Stimulated activated CD4-positive, alpha-beta T cell treated with anti-CD3 and anti-CD28 coated beads, Interleukin-4, amount 100 ng/mL, for 4 hours (primary cell): Measurements from ENCODE around the gene CLSTN1.
"Not testable (repeated sequence)": the region's sequence is repeated elsewhere in the genome, so short reads cannot be mapped to it uniquely, and the experiment has no call there.

Experiments
- DNase-seq, 2 experiments: peaks; one replicate each; pipeline ENCODE4 v3.0.0-alpha.2; 2020

The CLSTN1 gene

GRCh38 chr1:9760824-9761223 lies 62.9 kb downstream of the CLSTN1 start:
- DNase-seq, result no peak

GRCh38 chr1:9759939-9760338 lies 63.8 kb downstream of the CLSTN1 start:
- no peak for DNase-seq

- DNase-seq, result no peak
Observed at GRCh38 chr1:9758559-9759121, 65.1 kb downstream of the CLSTN1 start.

GRCh38 chr1:9755441-9755995 lies 68.2 kb downstream of the CLSTN1 start:
- no peak for DNase-seq

DNA sequence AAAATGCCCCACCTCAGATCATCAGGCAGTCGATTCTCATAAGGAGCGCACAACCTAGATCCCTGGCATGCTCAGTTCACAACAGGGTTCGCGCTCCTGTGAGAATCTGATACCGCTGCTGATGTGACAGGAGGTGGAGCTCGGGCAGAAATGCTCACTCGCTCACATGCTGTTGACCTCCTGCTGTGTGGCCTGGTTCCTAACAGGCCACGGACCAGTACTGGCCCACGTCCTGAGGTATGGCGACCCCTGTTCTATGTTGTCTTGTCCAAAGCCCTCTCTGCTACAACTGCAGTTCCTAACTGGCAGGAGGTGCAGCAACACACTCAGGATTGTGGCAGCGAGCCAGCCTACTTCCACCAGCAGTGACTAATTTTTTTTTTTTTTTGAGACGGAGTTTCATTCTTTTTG lies 70.6 kb downstream of the CLSTN1 start:
- no peak for DNase-seq

- DNase-seq, result no peak
Observed at GRCh38 chr1:9751971-9752370, 71.8 kb downstream of the CLSTN1 start.

DNA sequence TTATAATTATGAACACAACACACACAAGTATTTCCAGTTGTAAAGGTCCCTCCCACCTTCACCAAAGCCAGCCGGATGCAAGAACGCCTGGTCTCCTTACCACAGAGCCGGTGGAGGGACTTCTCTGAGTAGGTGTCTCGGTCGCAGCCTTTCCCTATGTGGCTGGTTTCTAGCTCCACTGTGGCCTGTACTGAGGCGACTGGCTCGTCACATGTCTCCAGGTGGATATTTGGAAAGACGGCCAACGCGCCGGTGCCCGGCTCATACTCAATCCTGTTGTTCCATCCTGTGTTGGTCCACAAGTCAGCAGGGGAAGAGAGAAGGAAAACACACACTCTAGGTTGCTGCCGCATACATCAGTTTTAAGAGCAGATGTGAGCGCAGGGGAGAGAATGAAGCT lies 74.4 kb downstream of the CLSTN1 start:
- DNase-seq, result no peak

DNA sequence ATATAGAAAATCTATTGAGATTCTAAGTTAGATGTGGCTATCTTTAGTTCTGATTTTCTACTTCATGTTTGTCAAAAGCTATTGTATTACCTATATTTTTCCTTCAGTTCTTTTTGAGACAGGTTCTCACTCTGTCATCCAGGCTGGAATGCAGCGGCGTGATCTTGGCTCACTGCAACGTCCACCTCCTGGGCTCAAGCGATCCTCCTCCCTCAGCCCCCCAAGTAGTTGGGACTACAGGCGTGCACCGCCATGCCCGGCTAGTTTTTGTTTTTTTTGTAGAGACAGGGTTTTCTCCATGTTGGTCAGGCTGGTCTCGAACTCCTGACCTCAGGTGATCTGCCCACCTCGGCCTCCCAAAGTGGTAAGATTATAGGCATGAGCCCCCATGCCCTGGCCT lies 75.4 kb downstream of the CLSTN1 start:
- not testable (repeated sequence) for DNase-seq

DNA sequence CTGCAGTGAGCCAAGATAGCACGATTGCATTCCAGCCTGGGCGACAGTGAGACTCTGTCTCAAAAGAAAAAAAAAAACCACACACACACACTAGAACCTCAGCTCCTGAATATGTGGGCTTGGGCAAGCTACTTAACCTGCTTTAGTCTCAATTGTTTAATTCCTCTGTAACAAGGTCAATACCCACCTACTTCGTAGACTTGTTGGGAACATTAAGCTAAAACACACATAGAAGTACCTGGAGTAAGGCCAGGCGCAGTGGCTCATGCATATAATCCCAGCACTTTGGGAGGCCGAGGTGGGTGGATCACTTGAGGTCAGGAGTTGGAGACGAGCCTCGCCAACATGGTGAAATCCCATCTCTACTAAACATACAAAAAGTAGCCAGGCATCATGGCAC lies 77.1 kb downstream of the CLSTN1 start:
- DNase-seq, result no peak

- no peak for DNase-seq
Observed at GRCh38 chr1:9746211-9746610, 77.6 kb downstream of the CLSTN1 start.

GRCh38 chr1:9744106-9744799 lies 79.5 kb downstream of the CLSTN1 start:
- no peak for DNase-seq

DNA sequence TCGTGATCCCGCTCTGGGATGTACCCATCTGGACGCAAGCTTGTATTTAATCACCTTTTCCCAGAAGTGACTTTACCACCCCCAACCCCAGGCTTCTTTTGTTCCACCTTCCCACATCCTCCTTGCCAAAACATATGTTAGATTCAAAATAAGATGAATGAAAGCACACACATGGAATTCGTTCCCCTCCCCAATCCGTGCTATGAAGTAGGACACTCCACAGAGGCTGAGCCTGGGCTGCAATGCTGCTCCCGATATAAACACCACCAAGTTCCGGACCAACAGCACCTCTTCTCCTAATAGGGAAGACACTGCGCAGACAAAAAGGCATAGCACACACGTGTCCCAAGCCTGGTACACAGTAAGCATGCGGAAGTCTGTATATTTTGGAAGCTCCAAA lies 86.1 kb downstream of the CLSTN1 start:
- no peak for DNase-seq

DNA sequence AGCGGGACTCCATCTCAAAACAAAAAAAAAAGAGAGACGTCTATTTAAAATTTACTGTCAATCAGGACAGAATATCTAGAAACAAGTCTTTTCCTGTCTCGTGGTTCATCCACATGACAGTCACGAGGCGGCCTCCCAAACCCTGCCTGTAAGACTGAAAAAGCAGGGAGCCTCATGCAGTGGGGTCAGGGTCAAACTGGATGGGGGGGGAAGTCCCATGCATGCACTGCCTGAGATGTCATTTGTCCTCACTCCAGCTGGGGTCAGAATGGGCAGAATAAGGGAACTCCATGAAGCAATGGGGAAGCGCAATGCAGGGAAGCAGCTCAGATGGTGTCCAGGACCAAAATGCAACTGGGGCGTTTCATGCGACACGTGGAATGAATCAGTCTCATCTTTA lies 86.7 kb downstream of the CLSTN1 start:
- DNase-seq, result no peak

GRCh38 chr1:9736241-9736640 lies 87.5 kb downstream of the CLSTN1 start:
- no peak for DNase-seq

GRCh38 chr1:9735800-9736199 lies 88.0 kb downstream of the CLSTN1 start:
- no peak for DNase-seq

DNA sequence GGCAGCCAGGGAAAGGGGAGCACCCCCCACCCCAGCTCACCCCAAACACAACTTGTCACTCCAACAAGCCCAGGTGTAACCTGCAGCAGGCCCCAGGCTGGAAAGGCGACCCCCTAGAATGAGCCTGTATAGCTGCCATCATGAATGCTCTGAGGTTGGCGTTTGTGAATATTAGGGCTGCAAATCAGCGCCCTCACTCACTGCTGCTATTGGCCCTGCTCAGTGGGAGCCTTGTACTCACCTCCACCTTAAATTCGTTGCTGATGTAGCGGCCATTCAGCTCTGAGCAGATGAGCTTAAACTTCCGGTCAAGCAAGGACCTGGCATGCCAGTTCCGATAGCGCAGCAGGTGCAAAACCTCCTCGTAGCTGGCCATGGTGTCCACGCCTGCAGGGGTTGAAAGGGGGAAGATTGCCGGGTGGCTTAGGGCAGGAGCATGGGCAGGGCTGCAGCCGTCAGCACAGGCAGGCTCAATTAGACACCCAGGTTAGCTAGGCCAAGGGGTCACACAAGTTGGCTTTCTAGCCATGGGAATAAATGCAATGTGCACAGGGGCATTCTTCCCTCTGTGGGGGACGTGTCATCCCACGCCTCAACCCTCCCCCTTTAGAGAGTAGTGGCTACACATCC lies 90.5 kb downstream of the CLSTN1 start:
- DNase-seq, result no peak

DNA sequence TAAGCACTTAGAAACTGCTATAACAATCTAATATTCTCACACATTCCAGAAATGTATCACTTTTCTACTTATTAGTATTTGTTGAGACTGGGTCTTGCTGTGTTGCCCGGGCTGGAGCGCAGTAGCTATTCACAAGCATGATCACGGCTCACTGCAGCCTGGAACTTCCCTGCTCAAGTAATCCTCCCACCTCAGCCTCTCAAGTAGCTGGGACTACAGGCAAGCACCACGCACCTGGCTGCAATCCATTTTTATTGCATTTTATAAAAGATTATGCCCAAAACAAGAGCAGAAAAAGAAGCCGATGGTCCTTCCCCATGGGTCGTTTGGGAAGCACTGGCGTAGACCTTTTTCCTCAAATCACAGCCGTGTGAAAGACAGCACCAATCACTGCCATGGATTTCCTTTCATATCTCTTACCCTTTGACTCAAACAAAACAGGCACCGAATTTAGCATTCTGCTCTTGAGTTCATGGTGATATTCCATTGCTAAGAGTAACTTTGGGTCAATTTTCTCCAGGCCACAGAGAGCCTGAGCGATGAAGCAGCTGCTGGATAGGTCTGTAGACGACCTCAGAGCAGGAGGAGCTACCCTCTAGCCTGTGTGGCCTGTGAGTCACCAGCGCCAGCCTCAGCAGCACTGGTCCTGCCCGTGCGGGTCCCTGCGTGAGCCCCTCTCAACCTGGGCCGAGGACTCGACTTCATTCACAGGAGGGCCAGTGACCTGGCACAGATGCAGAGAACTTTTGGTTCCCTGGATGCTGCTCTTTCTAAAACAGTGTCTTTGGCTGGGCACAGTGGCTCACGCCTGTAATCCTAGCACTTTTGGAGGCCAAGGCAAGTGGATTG lies 91.4 kb downstream of the CLSTN1 start:
- no peak for DNase-seq

GRCh38 chr1:9731561-9731960 lies 92.2 kb downstream of the CLSTN1 start:
- DNase-seq, result no peak

GRCh38 chr1:9731051-9731537 lies 92.7 kb downstream of the CLSTN1 start:
- no peak for DNase-seq

GRCh38 chr1:9730096-9730901 lies 93.5 kb downstream of the CLSTN1 start:
- no peak for DNase-seq

DNA sequence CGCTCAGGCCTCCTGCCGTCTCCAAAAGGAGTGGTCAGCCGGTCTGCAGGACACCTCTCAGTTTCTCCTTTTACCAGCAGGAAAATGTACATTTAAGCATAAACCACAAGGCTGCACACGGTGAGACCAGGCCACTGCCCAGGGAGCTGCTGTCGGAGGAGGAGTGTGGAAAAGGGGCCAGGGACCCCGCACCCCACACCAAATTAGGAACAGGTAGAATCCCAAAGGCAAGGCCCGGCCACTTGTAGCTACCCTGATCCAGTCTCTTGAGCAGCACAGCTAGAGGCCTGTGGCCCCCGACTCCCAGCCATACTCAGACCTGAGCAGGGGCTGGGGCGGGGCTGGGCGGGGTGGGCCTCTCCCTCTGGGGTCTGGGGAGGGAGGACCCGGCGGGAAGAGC lies 94.2 kb downstream of the CLSTN1 start:
- no peak for DNase-seq
